Mammary epithelial cell (primary cell): ENCODE data around the gene FRYL.

Source experiments
- CTCF ChIP-seq, 2 donors: IDR thresholded peaks in 1 of 2; conservative IDR thresholded peaks in 1 of 2; 2 replicates each; pipeline ENCODE4 v1.5.1; 2011 to 2012; ENCODE audit warnings: inconsistent platforms in 2 of 2, low read length in 2 of 2, mild to moderate bottlenecking in 2 of 2, control low read depth in 1 of 2, low read depth in 1 of 2; ENCODE audit not compliant: insufficient read depth in 1 of 2; ENCODE audit errors: extremely low read depth in 1 of 2
- EZH2 ChIP-seq: IDR thresholded peaks from 2 replicates; pipeline ENCODE4 v1.6.1; 2012; ENCODE audit warnings: low read length, inconsistent platforms, borderline replicate concordance

- TF ChIP-seq CTCF (conservative IDR thresholded peaks at IDR 0.05 in 1 of 2, IDR thresholded peaks at IDR 0.05 in 1 of 2; ENCODE audit: extremely low read depth in 1 of 2, insufficient read depth in 1 of 2, low read depth in 1 of 2, low read length in 2 of 2), result no peak
- no peak for TF ChIP-seq EZH2
Measured at GRCh38 chr4:48462363-48462762, 317.7 kb downstream of the FRYL start.
